Measurements from ENCODE around the gene ELOA2.

DNA sequence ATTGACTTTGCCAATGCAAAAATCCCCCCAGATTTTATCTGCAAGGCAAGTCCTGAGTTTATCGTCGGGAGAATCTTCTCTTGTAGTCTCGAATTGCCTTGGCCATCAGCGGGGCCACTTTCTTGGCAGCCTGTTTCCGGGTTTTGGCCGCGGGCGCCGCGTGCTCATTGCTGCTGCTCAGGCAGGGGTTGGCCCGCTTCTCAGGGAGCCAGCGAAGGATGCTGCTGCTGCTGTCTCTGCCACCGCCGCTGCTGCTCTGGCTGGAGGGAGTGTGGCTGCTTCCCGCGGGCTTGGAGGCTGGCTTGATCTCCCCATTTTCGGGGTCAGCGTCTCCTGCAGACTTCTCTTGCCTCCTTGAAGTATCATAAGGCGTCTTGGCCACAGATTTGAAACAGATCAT, 2.5 kb downstream of the ELOA2 start:
- TF ChIP-seq POLR2A (IDR thresholded peaks at IDR 0.05) (no peak), EP300 (IDR thresholded peaks at IDR 0.05) (no peak)
- TF ChIP-seq, protein P1, sequence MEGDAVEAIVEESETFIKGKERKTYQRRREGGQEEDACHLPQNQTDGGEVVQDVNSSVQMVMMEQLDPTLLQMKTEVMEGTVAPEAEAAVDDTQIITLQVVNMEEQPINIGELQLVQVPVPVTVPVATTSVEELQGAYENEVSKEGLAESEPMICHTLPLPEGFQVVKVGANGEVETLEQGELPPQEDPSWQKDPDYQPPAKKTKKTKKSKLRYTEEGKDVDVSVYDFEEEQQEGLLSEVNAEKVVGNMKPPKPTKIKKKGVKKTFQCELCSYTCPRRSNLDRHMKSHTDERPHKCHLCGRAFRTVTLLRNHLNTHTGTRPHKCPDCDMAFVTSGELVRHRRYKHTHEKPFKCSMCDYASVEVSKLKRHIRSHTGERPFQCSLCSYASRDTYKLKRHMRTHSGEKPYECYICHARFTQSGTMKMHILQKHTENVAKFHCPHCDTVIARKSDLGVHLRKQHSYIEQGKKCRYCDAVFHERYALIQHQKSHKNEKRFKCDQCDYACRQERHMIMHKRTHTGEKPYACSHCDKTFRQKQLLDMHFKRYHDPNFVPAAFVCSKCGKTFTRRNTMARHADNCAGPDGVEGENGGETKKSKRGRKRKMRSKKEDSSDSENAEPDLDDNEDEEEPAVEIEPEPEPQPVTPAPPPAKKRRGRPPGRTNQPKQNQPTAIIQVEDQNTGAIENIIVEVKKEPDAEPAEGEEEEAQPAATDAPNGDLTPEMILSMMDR (IDR thresholded peaks at IDR 0.05), result no peak

Measured in ovary (tissue), 3 donors.